GM12891 (cell line): ENCODE measurements around the gene MDGA2.

Experiments
- DNase-seq: peaks from one replicate; pipeline ENCODE4 v3.0.0; 2011; ENCODE audit warnings: low spot score; ENCODE audit not compliant: insufficient read length
- FAIRE-seq: peaks from 2 replicates; lab custom pipeline; 2011; peaks lifted over from hg19 to GRCh38; lab: Jason Lieb, UNC
- PAX5 ChIP-seq: IDR thresholded peaks from 2 replicates; pipeline ENCODE4 v1.6.1; 2011; ENCODE audit warnings: low read length, moderate library complexity, mild to moderate bottlenecking; ENCODE audit not compliant: insufficient read depth, severe bottlenecking
- POLR2A ChIP-seq: IDR thresholded peaks from 2 replicates; pipeline ENCODE4 v1.6.1; 2011; ENCODE audit warnings: low read depth, low read length, control low read depth
- POLR2AphosphoS5 ChIP-seq: IDR thresholded peaks from 2 replicates; pipeline ENCODE4 v1.6.1; 2011; ENCODE audit warnings: low read depth, low read length, control low read depth
- POU2F2 ChIP-seq: IDR thresholded peaks from 2 replicates; pipeline ENCODE4 v1.6.1; 2011; ENCODE audit warnings: low read depth, mild to moderate bottlenecking, control low read depth, low read length, moderate library complexity
- SPI1 ChIP-seq: IDR thresholded peaks from 2 replicates; pipeline ENCODE4 v1.6.1; 2011; ENCODE audit warnings: low read depth, low read length, control low read depth
- TAF1 ChIP-seq: IDR thresholded peaks from 2 replicates; pipeline ENCODE4 v1.6.1; 2011; ENCODE audit warnings: low read depth, low read length, control low read depth

Gene MDGA2

GRCh38 chr14:47235619-47236018, 439.8 kb downstream of the MDGA2 start:
- DNase-seq (no peak), FAIRE-seq (no peak)
- TF ChIP-seq SPI1 (no peak), TAF1 (no peak), POU2F2 (no peak), POLR2A (no peak), POLR2AphosphoS5 (no peak), PAX5 (no peak)

GRCh38 chr14:47226877-47227520, 448.4 kb downstream of the MDGA2 start:
- FAIRE-seq (no peak), DNase-seq (no peak)
- TF ChIP-seq SPI1 (no peak), POLR2AphosphoS5 (no peak), POLR2A (no peak), POU2F2 (no peak), TAF1 (no peak), PAX5 (no peak)

GRCh38 chr14:47223656-47224055, 451.7 kb downstream of the MDGA2 start:
- DNase-seq (no peak), FAIRE-seq (no peak)
- TF ChIP-seq SPI1 (no peak), PAX5 (no peak), POU2F2 (no peak), POLR2AphosphoS5 (no peak), TAF1 (no peak), POLR2A (no peak)

- no peak for DNase-seq
- FAIRE-seq = no peak
- no peak for TF ChIP-seq POU2F2
- no peak for TF ChIP-seq TAF1
- no peak for TF ChIP-seq PAX5
- TF ChIP-seq POLR2A = no peak
- no peak for TF ChIP-seq POLR2AphosphoS5
- no peak for TF ChIP-seq SPI1
Measured at GRCh38 chr14:47220096-47220495, 455.3 kb downstream of the MDGA2 start.

- no peak for FAIRE-seq
Measured at GRCh38 chr14:47211263-47211662, 464.1 kb downstream of the MDGA2 start.

GRCh38 chr14:47210099-47210498, 465.3 kb downstream of the MDGA2 start:
- DNase-seq (no peak), FAIRE-seq (no peak)
- no peak for TF ChIP-seq POU2F2
- TF ChIP-seq SPI1 = no peak
- TF ChIP-seq TAF1 = no peak
- no peak for TF ChIP-seq PAX5
- TF ChIP-seq POLR2AphosphoS5 = no peak
- no peak for TF ChIP-seq POLR2A

More at GRCh38 chr14:47211263-47211662, 464.1 kb downstream of the MDGA2 start:
- TF ChIP-seq POLR2AphosphoS5 (no peak), POU2F2 (no peak), POLR2A (no peak), SPI1 (no peak), PAX5 (no peak), TAF1 (no peak)
- no peak for DNase-seq

GRCh38 chr14:47208434-47208833, 467.0 kb downstream of the MDGA2 start:
- no peak for TF ChIP-seq POLR2AphosphoS5
- TF ChIP-seq SPI1 = no peak
- no peak for TF ChIP-seq TAF1
- TF ChIP-seq PAX5 = no peak
- TF ChIP-seq POLR2A = no peak
- no peak for TF ChIP-seq POU2F2
- DNase-seq (no peak), FAIRE-seq (no peak)

- TF ChIP-seq PAX5 (no peak), POLR2A (no peak), TAF1 (no peak), POLR2AphosphoS5 (no peak), POU2F2 (no peak), SPI1 (no peak)
- DNase-seq = no peak
- no peak for FAIRE-seq
Measured at GRCh38 chr14:47207617-47208016, 467.8 kb downstream of the MDGA2 start.

- TF ChIP-seq POLR2A = no peak
- TF ChIP-seq POU2F2 = no peak
- TF ChIP-seq POLR2AphosphoS5 = no peak
- no peak for TF ChIP-seq SPI1
- no peak for TF ChIP-seq TAF1
- no peak for TF ChIP-seq PAX5
- no peak for DNase-seq
- FAIRE-seq = no peak
Measured at GRCh38 chr14:47200740-47201139, 474.7 kb downstream of the MDGA2 start.

GRCh38 chr14:47195582-47195981, 479.8 kb downstream of the MDGA2 start:
- DNase-seq (no peak), FAIRE-seq (no peak)
- TF ChIP-seq POU2F2 = no peak
- TF ChIP-seq POLR2A = no peak
- no peak for TF ChIP-seq POLR2AphosphoS5
- no peak for TF ChIP-seq PAX5
- no peak for TF ChIP-seq SPI1
